Smooth muscle cell (in vitro differentiated cells): ENCODE results near the gene EPHA1. TPM values are rescaled to one million over a fixed set of nuclear protein-coding genes. Genes with fewer than 3 reads are reported as not detected.
A peak's percentile ranks its signal among the peaks of the same experiment; 100 is the strongest.

Experiments used
- DNase-seq: peaks from one replicate; lab custom pipeline; 2025; ENCODE audit not compliant: unreplicated experiment; lab: John Stamatoyannopoulos, UW
- H2AFZ ChIP-seq: fragments of 200-600 bp; sonication (generic); 2 replicates; pipeline ENCODE4 v1.6.0; 2016; ENCODE audit warnings: antibody characterized with exemption, low read depth, mild to moderate bottlenecking
- H3F3A ChIP-seq: fragments of 200-600 bp; sonication (generic); 2 replicates; pipeline ENCODE4 v1.6.0; 2017; ENCODE audit warnings: antibody characterized with exemption, low read depth
- H3K27ac ChIP-seq: fragments of 200-600 bp; sonication (generic); 2 replicates; pipeline ENCODE4 v1.5.1; 2016; ENCODE audit warnings: low read depth, mild to moderate bottlenecking
- H3K27me3 ChIP-seq: fragments of 200-600 bp; sonication (generic); 2 replicates; pipeline ENCODE4 v1.6.1; 2016; ENCODE audit warnings: low read depth, mild to moderate bottlenecking
- H3K36me3 ChIP-seq: fragments of 200-600 bp; sonication (generic); 2 replicates; pipeline ENCODE4 v1.5.1; 2016; ENCODE audit warnings: low read depth
- H3K4me1 ChIP-seq: fragments of 200-600 bp; sonication (generic); 2 replicates; pipeline ENCODE4 v1.5.1; 2016; ENCODE audit warnings: low read depth
- H3K4me2 ChIP-seq: fragments of 200-600 bp; sonication (generic); 2 replicates; pipeline ENCODE4 v1.6.0; 2016; ENCODE audit warnings: mild to moderate bottlenecking
- H3K4me3 ChIP-seq: fragments of 200-600 bp; sonication (generic); 2 replicates; pipeline ENCODE4 v1.5.1; 2016; ENCODE audit warnings: mild to moderate bottlenecking
- H3K79me2 ChIP-seq: fragments of 200-600 bp; sonication (generic); 2 replicates; pipeline ENCODE4 v1.6.0; 2016; ENCODE audit warnings: low read depth, mild to moderate bottlenecking
- H3K9ac ChIP-seq: fragments of 200-600 bp; sonication (generic); 2 replicates; pipeline ENCODE4 v1.6.0; 2016; ENCODE audit warnings: low read depth
- H3K9me3 ChIP-seq: fragments of 200-600 bp; sonication (generic); replicated peaks from 2 replicates; pipeline ENCODE4 v1.5.1; 2016; ENCODE audit warnings: low read depth
- H4K20me1 ChIP-seq: fragments of 200-600 bp; sonication (generic); 2 replicates; pipeline ENCODE4 v1.6.0; 2016; ENCODE audit warnings: low read depth
- CTCF ChIP-seq: fragments of 200-600 bp; sonication (generic); IDR thresholded peaks from 2 replicates; pipeline ENCODE4 v1.5.1; 2017; ENCODE audit warnings: borderline replicate concordance, mild to moderate bottlenecking, antibody characterized with exemption; ENCODE audit not compliant: insufficient read depth, poor library complexity, severe bottlenecking
- WGBS: methylation state at CpG from one replicate; pipeline ENCODE4 v1.1.7; 2016; ENCODE audit warnings: low lambda C conversion rate; 5-methylcytosine and 5-hydroxymethylcytosine counted together
- polyA plus RNA-seq: library from polyadenylated mRNA; unstranded; fragments of >200 nt; fragmentation: Nextera tagmentation; extraction: Ambion mirVana; gene quantifications from 2 replicates; pipeline ENCODE4 v1.2.1, GENCODE V29; 2016
- total RNA-seq: library from RNA; depleted of rRNA; stranded (reverse); fragments of >200 nt; gene quantifications from 2 replicates; pipeline ENCODE4 v1.2.3, GENCODE V29; 2014

The EPHA1 gene
- total and polyA plus RNA-seq, 2 experiments from 2014 or later: 8.7 to 19.1 TPM

GRCh38 chr7:143391462-143392404 is 16.9 kb downstream of the EPHA1 start:
- TF ChIP-seq CTCF: no peak
- WGBS: 68% methylated on average over 24 of the region's 24 CpGs
- H3K79me2 ChIP-seq: peaks cover 10% of the 10 kb centered on the region
- H3K27ac ChIP-seq: peak overlapping the region; percentile 59
- no peak for DNase-seq
- H3K9me3 ChIP-seq: no peaks in the 10 kb centered on the region
- peak overlapping the region; percentile 62 for H3K4me2 ChIP-seq
- H3K4me3 ChIP-seq: no peak overlapping the region
- peaks cover 40% of the 10 kb centered on the region for H3F3A ChIP-seq
- peaks cover 75% of the 10 kb centered on the region for H4K20me1 ChIP-seq
- no peaks in the 10 kb centered on the region for H3K27me3 ChIP-seq
- no peak overlapping the region for H3K9ac ChIP-seq
- H3K4me1 ChIP-seq: no peaks in the 10 kb centered on the region
- no peaks in the 10 kb centered on the region for H3K36me3 ChIP-seq
- H2AFZ ChIP-seq: no peak overlapping the region

GRCh38 chr7:143390773-143391317 is 17.8 kb downstream of the EPHA1 start:
- no peak for TF ChIP-seq CTCF
- 97% methylated on average over 9 of the region's 9 CpGs for WGBS
- H3F3A ChIP-seq: peaks cover 41% of the 10 kb centered on the region
- H3K36me3 ChIP-seq: no peaks in the 10 kb centered on the region
- H3K9ac ChIP-seq: no peak overlapping the region
- no peak for DNase-seq
- H3K4me2 ChIP-seq: peak overlapping the region; percentile 62
- no peak overlapping the region for H3K27ac ChIP-seq
- no peaks in the 10 kb centered on the region for H3K27me3 ChIP-seq
- no peak overlapping the region for H2AFZ ChIP-seq
- peaks cover 84% of the 10 kb centered on the region for H4K20me1 ChIP-seq
- no peaks in the 10 kb centered on the region for H3K4me1 ChIP-seq
- peaks cover 17% of the 10 kb centered on the region for H3K79me2 ChIP-seq
- H3K9me3 ChIP-seq: no peaks in the 10 kb centered on the region
- H3K4me3 ChIP-seq: no peak overlapping the region

- Histone ChIP-seq H3K9ac (no peak overlapping the region), H3F3A (peaks cover 43% of the 10 kb centered on the region), H3K4me3 (no peak overlapping the region), H3K9me3 (no peaks in the 10 kb centered on the region), H4K20me1 (peaks cover 90% of the 10 kb centered on the region), H3K27ac (no peak overlapping the region), H2AFZ (no peak overlapping the region), H3K36me3 (no peaks in the 10 kb centered on the region), H3K27me3 (no peaks in the 10 kb centered on the region), H3K4me2 (no peak overlapping the region), H3K79me2 (peaks cover 24% of the 10 kb centered on the region), H3K4me1 (no peaks in the 10 kb centered on the region)
- no peak for DNase-seq
- TF ChIP-seq CTCF: no peak
- 86% methylated on average over 10 of the region's 10 CpGs for WGBS
Observed at GRCh38 chr7:143390104-143390772, 18.4 kb downstream of the EPHA1 start.
